K562 (cell line): ENCODE data around the gene RELA.
"Not testable (repeated sequence)": the region's sequence is repeated elsewhere in the genome, so short reads cannot be mapped to it uniquely, and the experiment has no call there.

Experiments
- EP300 ChIP-seq: IDR thresholded peaks from 2 replicates; pipeline ENCODE4 v1.6.1; 2012; ENCODE audit warnings: low read length, improper control_type of control experiment
- EZH2 ChIP-seq: IDR thresholded peaks from 2 replicates; pipeline ENCODE4 v1.6.1; 2012; ENCODE audit warnings: low read depth, mild to moderate bottlenecking, inconsistent platforms, low read length, borderline replicate concordance
- HNRNPL ChIP-seq: fragments of 200-400 bp; formaldehyde crosslinking; IDR thresholded peaks from 2 replicates; pipeline ENCODE4 v1.6.1; 2017; ENCODE audit warnings: low read depth, mild to moderate bottlenecking, low read length
- LEF1 ChIP-seq: fragments of 450-650 bp; IDR thresholded peaks from 2 replicates; pipeline ENCODE4 v1.6.1; 2016; ENCODE audit warnings: mild to moderate bottlenecking
- NFE2L1 ChIP-seq: fragments of 450-650 bp; IDR thresholded peaks from 2 replicates; pipeline ENCODE4 v1.6.1; 2016; ENCODE audit warnings: missing genetic modification characterization, low read depth, mild to moderate bottlenecking, missing compliant biosample characterization, moderate library complexity, borderline replicate concordance
- NFIC ChIP-seq: fragments of 450-650 bp; IDR thresholded peaks from 2 replicates; pipeline ENCODE4 v1.6.1; 2017; ENCODE audit warnings: mild to moderate bottlenecking, inconsistent platforms
- RBM17 ChIP-seq: fragments of 200-400 bp; formaldehyde crosslinking; IDR thresholded peaks from 2 replicates; pipeline ENCODE4 v1.6.1; 2017; ENCODE audit warnings: low read depth, mild to moderate bottlenecking, low read length, borderline replicate concordance
- RNF2 ChIP-seq: sonication (generic); IDR thresholded peaks from 2 replicates; pipeline ENCODE4 v1.6.1; 2016
- SRSF1 ChIP-seq: fragments of 200-400 bp; formaldehyde crosslinking; IDR thresholded peaks from 2 replicates; pipeline ENCODE4 v1.6.1; 2017; ENCODE audit warnings: mild to moderate bottlenecking, low read depth, low read length, moderate library complexity
- ZNF253 ChIP-seq: fragments of 250-450 bp; sonication (Bioruptor Pico); conservative IDR thresholded peaks from 2 replicates; pipeline ENCODE4 v1.6.1; 2021; ENCODE audit warnings: mild to moderate bottlenecking
- TF ChIP-seq, protein P1 (sequence below), 2 experiments: fragments of 450-650 bp; formaldehyde crosslinking in 1 of 2; IDR thresholded peaks; 2 replicates each; pipeline versions ENCODE4 v1.4.0 to v1.6.1; 2014 to 2020; ENCODE audit warnings: mild to moderate bottlenecking in 2 of 2, borderline replicate concordance in 1 of 2, low read depth in 1 of 2
- TF ChIP-seq, protein P2 (sequence below), 3 experiments: IDR thresholded peaks in 2 of 3; conservative IDR thresholded peaks in 1 of 3; 2 replicates each; pipeline ENCODE4 v1.5.1; 2011 to 2012; ENCODE audit warnings: low read length in 3 of 3, mild to moderate bottlenecking in 3 of 3, control low read depth in 2 of 3, improper control_type of control experiment in 1 of 3, inconsistent platforms in 1 of 3, low read depth in 1 of 3, mixed read lengths in 1 of 3, moderate library complexity in 1 of 3; ENCODE audit not compliant: insufficient read depth in 2 of 3

DNA sequence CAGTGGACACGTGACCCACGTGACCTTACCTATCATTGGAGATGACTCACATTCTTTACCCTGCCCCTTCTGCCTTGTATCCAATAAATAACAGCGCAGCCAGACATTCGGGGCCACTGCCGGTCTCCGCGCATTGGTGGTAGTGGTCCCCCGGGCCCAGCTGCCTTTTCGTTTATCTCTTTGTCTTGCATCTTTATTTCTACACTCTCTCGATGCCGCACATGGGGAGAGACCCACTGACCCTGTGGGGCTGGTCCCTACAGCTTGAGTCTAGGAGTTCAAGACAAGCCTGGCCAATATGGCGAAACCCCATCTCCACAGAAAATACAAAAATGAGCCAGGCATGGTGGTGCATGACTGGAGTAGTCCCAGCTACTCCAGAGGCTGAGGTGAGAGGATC is 44.3 kb upstream of the RELA start:
- TF ChIP-seq, protein P1, sequence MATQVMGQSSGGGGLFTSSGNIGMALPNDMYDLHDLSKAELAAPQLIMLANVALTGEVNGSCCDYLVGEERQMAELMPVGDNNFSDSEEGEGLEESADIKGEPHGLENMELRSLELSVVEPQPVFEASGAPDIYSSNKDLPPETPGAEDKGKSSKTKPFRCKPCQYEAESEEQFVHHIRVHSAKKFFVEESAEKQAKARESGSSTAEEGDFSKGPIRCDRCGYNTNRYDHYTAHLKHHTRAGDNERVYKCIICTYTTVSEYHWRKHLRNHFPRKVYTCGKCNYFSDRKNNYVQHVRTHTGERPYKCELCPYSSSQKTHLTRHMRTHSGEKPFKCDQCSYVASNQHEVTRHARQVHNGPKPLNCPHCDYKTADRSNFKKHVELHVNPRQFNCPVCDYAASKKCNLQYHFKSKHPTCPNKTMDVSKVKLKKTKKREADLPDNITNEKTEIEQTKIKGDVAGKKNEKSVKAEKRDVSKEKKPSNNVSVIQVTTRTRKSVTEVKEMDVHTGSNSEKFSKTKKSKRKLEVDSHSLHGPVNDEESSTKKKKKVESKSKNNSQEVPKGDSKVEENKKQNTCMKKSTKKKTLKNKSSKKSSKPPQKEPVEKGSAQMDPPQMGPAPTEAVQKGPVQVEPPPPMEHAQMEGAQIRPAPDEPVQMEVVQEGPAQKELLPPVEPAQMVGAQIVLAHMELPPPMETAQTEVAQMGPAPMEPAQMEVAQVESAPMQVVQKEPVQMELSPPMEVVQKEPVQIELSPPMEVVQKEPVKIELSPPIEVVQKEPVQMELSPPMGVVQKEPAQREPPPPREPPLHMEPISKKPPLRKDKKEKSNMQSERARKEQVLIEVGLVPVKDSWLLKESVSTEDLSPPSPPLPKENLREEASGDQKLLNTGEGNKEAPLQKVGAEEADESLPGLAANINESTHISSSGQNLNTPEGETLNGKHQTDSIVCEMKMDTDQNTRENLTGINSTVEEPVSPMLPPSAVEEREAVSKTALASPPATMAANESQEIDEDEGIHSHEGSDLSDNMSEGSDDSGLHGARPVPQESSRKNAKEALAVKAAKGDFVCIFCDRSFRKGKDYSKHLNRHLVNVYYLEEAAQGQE (IDR thresholded peaks at IDR 0.05; ENCODE audit: borderline replicate concordance), result not testable (repeated sequence)
- TF ChIP-seq, protein P1 (CRISPR knock-in tag; IDR thresholded peaks at IDR 0.05; ENCODE audit: low read depth), result not testable (repeated sequence)
- TF ChIP-seq ZNF253 (CRISPR knock-in tag); NFE2L1 (tag); HNRNPL; LEF1; EZH2; SRSF1; RBM17; EP300; NFIC; RNF2: not testable (repeated sequence)
- TF ChIP-seq, protein P2, sequence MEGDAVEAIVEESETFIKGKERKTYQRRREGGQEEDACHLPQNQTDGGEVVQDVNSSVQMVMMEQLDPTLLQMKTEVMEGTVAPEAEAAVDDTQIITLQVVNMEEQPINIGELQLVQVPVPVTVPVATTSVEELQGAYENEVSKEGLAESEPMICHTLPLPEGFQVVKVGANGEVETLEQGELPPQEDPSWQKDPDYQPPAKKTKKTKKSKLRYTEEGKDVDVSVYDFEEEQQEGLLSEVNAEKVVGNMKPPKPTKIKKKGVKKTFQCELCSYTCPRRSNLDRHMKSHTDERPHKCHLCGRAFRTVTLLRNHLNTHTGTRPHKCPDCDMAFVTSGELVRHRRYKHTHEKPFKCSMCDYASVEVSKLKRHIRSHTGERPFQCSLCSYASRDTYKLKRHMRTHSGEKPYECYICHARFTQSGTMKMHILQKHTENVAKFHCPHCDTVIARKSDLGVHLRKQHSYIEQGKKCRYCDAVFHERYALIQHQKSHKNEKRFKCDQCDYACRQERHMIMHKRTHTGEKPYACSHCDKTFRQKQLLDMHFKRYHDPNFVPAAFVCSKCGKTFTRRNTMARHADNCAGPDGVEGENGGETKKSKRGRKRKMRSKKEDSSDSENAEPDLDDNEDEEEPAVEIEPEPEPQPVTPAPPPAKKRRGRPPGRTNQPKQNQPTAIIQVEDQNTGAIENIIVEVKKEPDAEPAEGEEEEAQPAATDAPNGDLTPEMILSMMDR (IDR thresholded peaks at IDR 0.05 in 2 of 3, conservative IDR thresholded peaks at IDR 0.05 in 1 of 3; ENCODE audit: insufficient read depth in 2 of 3, low read depth in 1 of 3, low read length in 3 of 3), result not testable (repeated sequence)
